Kidney capillary endothelial cell (primary cell): ENCODE measurements around the gene RPL34.

ENCODE experiments used
- DNase-seq: peaks from one replicate; pipeline ENCODE4 v3.0.0-alpha.2; 2018; ENCODE audit warnings: low spot score

RPL34 gene

DNA sequence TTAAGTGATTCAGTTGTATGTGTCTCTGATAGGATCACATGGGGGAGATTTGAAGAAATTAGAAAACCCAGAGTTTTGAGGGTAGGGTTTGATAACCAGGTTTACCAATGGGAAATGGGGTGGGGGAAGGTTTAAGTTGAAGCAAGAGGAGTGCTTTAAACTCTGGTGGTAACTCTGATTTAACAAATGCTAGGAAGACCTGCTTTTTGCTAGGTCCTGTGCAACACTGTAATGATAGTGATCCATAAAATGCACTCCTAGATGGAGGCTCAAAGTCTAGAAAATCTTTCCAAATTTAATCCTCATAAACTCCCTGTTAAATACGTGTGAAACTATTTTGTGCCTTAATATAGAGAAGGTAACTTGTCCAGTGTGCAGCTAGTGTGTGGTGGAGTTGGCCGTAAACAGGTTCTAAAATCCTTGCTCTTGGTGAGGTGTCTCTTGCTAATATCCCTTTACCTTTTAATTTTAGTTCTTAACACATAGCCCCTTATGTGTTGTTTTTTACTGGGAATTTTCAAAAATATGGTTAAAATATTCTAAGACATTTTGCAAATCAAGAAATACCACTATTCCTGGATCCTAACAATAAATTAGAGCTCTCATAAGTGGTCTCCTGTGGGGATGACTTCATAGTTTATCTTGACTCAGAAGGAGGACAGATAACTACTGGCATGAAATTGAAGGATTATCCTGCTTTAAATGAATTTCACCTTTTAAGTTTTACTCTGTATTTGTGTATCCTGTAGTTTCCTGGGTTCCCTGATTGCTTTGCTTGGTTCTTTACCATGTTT, 4.1 kb downstream of the RPL34 start:
- DNase-seq: no peak

DNA sequence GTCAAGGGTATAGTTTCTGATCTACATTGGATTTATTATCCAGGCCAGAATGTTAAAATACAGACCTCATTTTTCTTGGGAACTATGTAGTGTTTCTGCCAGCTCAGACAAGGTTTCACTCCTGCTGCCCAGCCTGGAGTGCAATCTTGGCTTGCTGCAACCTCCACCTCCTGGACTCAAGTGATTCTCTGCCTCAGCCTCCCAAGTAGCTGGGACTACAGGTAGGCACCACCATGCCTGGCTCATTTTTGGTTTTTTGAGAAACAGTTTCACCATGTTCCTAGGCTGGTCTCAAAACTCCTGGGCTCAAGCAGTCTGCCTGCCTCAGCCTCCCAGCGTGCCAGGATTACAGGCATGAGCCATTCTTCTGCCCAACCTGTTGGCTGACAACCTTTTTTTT, 5.7 kb downstream of the RPL34 start:
- no peak for DNase-seq

DNA sequence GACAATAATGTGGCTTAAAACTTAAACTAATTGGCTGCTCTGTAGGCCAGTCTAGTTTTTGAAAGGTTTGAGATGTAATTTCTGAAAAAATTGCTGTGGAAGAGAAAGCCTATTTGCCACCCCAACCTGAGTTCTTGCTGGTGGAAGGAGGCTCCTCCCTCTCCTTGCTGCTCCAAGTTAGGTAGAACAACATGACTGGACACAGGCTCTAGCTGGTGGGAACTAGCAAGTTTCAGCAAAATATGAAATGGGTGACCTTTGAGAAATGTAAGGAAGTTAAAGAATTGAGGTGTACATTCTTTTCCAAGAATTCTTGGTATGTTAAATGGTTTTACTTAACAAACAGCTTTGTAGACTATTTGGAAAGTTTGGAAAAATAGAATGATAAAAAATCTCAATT, 8.0 kb downstream of the RPL34 start:
- no peak for DNase-seq

DNA sequence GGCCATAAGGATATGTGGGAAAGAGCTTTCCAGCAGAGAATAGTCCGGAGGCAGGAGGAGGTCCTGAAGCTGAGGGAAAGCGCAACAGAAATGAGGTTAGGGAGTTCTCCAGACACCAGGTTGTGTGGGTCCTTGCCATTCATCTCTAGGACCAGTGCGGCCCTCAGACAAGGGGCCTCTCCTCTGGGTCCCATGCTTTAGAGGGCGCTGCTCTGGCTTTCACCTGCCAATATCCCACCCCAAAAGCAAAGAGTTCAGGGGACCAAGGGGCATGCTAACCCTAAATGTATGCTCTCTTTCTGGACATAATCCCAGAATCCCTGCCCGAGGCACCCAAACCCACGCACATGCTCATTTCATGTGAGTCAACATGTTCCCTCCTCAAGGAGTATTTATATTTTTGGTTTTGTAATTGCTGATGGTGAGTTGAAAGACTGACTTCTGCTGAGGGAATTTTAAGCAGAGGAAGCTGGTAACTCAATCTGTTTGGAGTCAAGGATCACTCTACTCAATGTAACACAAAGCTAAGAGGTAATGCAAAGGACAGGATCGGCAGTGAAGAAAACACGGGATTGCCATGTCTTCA, 14.8 kb downstream of the RPL34 start:
- DNase-seq: no peak

DNA sequence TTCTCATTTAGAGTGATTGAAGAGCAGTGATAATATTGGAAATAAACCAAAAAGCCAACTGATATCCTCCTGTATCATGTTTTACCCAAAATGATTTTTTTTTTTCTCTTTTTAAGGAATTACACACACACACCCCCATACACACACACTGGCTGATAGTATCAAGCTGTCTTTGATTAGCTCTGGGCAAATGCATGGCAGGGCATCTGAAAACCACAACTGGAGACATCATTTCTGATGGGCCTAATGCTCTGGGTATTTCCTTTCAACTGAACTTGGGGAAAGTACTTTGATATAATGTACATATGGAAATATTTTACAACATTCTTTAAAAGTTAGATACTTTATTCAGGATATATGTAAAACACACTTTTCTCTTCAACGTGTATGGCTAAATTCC, 15.9 kb downstream of the RPL34 start:
- DNase-seq: no peak

DNA sequence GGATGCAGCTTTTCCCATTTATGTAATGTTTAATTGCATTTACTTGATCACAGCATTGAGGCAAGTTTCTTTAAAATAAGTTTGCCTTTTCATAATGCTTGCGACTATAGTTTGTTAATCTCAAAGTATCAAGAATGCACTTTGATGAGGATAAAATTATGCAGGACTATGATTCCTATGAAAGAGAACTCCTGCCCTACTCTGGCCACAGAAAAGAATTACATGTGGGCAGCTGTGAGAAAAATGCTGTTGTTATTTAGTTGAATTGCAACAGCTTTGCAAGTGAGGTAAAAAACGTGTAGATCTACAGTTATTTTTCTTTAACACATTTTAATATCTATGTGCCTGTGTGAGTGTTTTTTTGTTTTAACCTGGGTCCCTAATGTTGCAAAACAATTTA, 17.5 kb downstream of the RPL34 start:
- DNase-seq: no peak

DNA sequence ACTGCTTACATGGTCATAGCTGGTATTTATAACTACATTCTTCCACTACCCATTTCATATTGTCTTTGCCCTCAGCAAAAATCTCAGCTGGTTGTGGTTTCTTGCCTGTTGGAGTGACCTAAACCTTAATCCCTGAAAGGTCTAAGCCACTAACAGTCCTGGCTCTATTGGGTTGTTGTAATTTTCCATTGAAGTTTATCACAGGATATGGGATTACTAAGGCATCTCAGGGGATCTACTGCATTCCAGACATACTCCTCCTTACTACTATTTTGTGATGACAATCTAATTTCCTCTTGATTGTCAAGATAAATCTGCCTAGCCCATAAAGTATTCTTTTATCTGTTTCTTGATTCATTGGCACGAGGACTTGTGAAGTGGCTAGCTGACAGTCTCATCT, 23.9 kb downstream of the RPL34 start:
- peak; percentile 48 for DNase-seq

DNA sequence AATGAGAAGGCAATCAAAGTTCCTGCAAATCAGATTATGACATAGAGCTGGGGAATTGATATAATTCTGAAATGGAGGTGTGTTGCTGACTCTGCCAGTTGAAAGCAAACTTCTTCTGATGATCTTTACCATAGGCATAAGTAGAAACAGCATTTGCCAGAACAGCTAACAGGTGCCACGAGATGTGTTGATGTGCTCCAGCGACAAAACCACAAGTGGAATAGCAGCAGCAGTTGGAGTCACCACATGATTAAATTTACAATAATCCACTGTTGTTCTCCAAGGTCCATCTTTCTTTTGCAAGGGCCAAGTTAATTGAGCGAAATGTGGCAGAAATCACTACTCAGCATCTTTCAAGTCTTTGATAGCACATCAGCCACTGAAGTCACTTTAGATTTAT, 26.3 kb downstream of the RPL34 start:
- DNase-seq: no peak

DNA sequence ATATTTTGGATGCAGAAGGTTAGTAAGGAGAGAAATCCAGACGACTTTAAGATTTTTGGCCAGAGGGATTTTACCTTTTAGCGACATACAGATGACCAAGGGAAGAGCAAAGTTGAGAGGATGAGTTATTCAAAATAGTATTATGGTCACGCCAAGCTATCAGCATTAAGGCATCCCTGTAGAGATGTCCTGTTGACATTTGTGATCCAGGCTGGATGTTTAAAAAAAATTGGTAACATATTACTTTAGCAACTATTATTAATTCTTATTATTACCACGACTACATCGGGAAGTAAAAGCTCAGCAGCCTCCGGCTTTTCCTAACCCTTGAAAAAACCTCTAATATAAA, 29.5 kb downstream of the RPL34 start:
- DNase-seq: no peak

DNA sequence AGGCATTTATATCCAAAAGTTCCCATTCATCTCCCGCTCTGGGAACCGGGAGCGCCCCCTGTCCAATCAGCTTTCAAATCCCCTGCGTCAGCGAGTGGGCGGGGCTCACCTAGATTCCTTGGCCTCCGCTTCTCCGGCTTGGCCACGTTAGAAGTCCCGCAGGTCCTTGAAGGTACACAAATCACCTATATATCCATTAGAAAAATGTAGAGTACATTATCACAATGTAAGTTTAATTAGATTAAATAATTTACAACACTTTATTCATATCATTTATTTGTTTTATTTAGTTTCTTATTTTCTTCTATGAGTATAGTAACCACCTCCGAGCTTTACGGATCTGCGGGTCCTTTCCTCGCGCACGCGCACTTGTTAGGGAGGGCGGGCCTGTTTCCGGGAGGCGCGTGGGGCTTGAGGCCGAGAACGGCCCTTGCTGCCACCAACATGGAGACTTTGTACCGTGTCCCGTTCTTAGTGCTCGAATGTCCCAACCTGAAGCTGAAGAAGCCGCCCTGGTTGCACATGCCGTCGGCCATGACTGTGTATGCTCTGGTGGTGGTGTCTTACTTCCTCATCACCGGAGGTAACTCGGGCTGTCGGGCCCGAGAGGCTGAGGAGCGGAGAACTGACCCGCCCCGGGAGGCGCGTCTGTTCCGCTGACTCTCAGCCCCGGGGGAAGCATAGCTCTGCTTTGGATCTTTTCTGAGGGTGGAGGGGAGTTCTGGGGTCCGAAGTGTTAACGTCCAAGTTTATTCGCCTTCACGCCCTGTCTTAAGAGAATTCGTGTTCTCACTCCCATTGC, 30.0 kb downstream of the RPL34 start, which contains the start of gene OSTC:
OSTC (plus strand) TSS at position 388 of the 802 bp plus-strand sequence; CDS start at position 445, 57 bp downstream.
- DNase-seq: peak; percentile 94

DNA sequence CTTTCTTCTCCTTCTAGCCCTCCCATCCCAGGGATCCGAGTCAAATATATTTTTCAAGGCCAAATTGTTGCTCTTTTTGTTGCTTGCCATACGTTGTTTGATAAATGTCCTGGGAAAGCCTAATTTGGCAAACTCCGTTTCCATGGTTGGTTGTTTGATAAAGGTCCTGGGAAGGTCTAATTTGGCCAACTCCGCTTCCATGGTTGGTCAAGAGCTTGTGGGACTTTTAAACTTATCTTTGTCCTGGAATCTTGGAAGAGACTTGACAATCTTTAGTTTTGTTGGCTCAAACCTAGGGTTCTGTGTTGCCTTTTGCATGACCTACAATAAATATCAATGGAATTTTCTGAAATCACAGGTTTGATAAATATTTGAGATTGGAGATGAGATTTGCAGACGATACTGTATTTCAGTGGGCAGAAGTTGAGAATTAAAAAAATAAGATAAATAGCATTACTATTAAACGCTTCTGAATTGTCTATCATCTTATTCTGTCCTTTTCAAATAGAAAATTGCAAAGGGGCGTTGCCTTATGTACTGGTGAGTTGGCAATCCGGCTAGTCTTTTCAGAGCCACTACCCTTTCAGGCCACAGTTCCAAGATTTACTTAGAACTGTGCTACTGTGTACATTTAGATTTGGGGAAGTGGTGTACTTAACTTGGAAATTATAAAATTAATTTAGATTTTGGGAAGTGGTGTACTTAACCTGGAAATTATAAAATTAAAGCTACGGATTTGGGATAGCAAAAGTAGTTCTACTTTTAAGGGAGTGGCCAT, 30.8 kb downstream of the RPL34 start:
- DNase-seq: peak; percentile 67

DNA sequence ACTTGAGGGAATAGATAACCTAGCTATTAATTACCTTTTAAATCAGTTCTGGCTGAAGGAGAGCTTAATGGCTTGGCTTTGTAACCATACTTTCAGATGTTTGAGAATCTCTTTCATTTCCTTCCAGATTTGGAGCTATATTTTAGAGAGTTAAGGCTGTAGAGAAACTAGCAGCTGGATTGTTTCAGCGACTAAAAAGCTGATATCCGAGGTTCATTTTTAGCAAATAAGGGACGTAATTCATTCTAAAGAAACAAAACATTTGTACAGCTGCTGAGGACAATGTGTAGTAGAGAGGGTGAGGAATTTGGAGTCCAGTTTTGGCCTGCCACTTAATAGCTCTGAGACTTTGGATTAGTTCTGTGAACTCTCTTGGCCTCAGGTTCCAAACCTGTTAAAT, 42.3 kb downstream of the RPL34 start:
- DNase-seq: no peak

DNA sequence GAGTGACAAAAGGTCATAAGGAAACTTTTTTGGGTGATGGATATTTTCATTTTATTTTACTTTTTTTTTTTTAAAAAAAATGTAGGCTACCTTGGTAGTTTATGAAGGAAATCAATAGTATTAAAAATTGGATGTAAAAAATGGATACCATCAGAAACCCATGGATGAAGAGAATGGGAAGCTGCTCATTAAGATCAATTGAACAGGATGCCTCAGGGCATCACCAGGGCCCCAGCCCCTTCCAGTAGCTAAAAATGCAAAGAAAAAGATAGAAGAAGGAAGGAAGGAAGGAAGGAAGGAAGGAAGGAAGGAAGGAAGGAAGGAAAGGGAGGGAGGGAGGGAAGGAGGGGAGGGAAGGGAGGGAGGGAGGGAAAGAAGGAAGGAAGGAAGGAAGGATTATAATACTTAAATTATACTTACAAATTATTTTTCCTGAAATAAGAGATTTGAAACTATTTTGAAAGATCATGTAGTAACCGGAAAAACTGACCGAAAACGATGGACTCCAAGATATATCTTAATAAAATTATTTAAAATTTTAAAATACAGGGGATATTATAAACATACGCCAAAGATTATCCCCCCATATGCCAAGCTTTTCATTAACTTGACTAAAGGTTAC, 54.1 kb downstream of the RPL34 start:
- DNase-seq: no peak
